Mammary epithelial cell (primary cell): ENCODE data around the gene SARDH.

Experiments
- CTCF ChIP-seq, 2 donors: IDR thresholded peaks in 1 of 2; conservative IDR thresholded peaks in 1 of 2; 2 replicates each; pipeline ENCODE4 v1.5.1; 2011 to 2012; ENCODE audit warnings: inconsistent platforms in 2 of 2, low read length in 2 of 2, mild to moderate bottlenecking in 2 of 2, control low read depth in 1 of 2, low read depth in 1 of 2; ENCODE audit not compliant: insufficient read depth in 1 of 2; ENCODE audit errors: extremely low read depth in 1 of 2
- EZH2 ChIP-seq: IDR thresholded peaks from 2 replicates; pipeline ENCODE4 v1.6.1; 2012; ENCODE audit warnings: low read length, inconsistent platforms, borderline replicate concordance

GRCh38 chr9:133718563-133719315, 19.4 kb downstream of the SARDH start:
- TF ChIP-seq CTCF (conservative IDR thresholded peaks at IDR 0.05 in 1 of 2, IDR thresholded peaks at IDR 0.05 in 1 of 2; ENCODE audit: extremely low read depth in 1 of 2, insufficient read depth in 1 of 2, low read depth in 1 of 2, low read length in 2 of 2): no peak
- TF ChIP-seq EZH2: no peak
